Measurements from ENCODE around the gene IL23R. TPM values are rescaled to one million over a fixed set of nuclear protein-coding genes. Genes with fewer than 3 reads are reported as not detected.

IL23R gene
- total RNA-seq, 1 experiment from 2014 or later, result not detected

- H4K8ac ChIP-seq (replicated peaks; ENCODE audit: insufficient read length, low read depth, low read length), result no peak overlapping the region
- no peaks in the 10 kb centered on the region for H4K20me1 ChIP-seq (ENCODE audit: control insufficient read depth, insufficient read depth, insufficient read length)
- H2BK15ac ChIP-seq (ENCODE audit: low read depth, low read length), result no peak overlapping the region
- no peak overlapping the region for H3K4me3 Mint-ChIP-seq
- no peak overlapping the region for H2AFZ ChIP-seq (ENCODE audit: low read length)
- H2BK20ac ChIP-seq (ENCODE audit: low read depth, low read length, poor library complexity, severe bottlenecking), result no peak overlapping the region
- no peaks in the 10 kb centered on the region for H3K9me3 ChIP-seq (ENCODE audit: control insufficient read depth, low read depth, low read length)
- peaks cover 20 to 23% of the 10 kb centered on the region in 2 experiments for H3K9me3 Mint-ChIP-seq
- no peak overlapping the region for H4K91ac ChIP-seq (ENCODE audit: insufficient read length, low read depth, low read length)
- H4K5ac ChIP-seq (ENCODE audit: insufficient read length, low read depth, low read length), result no peak overlapping the region
- H3K23me2 ChIP-seq (ENCODE audit: insufficient read length, low read depth, low read length, poor library complexity, severe bottlenecking), result no peaks in the 10 kb centered on the region
- H3K27ac Mint-ChIP-seq, result peak overlapping the region in 1 of 3 experiments; percentile 45; a peak in 3 of 7 replicates
- TF ChIP-seq CTCF (conservative IDR thresholded peaks at IDR 0.05), result no peak
- H3K23ac ChIP-seq (ENCODE audit: insufficient read length, low read depth, low read length), result no peak overlapping the region
- H3K14ac ChIP-seq (ENCODE audit: insufficient read depth, low read length), result no peak overlapping the region
- no peak overlapping the region for H2BK12ac ChIP-seq (ENCODE audit: insufficient read length, low read depth, low read length)
- H3K18ac ChIP-seq (ENCODE audit: insufficient read length, low read depth, low read length), result no peak overlapping the region
- H3T11ph ChIP-seq (ENCODE audit: low read length), result no peak overlapping the region
- no peak overlapping the region for H2AK5ac ChIP-seq (ENCODE audit: insufficient read length, low read length)
- no peak overlapping the region for H3K9ac ChIP-seq (ENCODE audit: extremely low read depth, insufficient read length, low read length)
- H3K4me2 ChIP-seq (ENCODE audit: insufficient read depth, insufficient read length, low read length), result no peak overlapping the region
- peaks cover 5% of the 10 kb centered on the region for H3K4me1 ChIP-seq (ENCODE audit: insufficient read depth, low read length)
- no peak for DNase-seq
- H3K79me2 ChIP-seq (ENCODE audit: insufficient read depth, low read length), result no peaks in the 10 kb centered on the region
- no peaks in the 10 kb centered on the region for H3K79me1 ChIP-seq (ENCODE audit: insufficient read depth, low read depth, low read length, poor library complexity, severe bottlenecking)
- no peak overlapping the region for H3K4ac ChIP-seq (ENCODE audit: low read depth, low read length)
- H3K27me3 ChIP-seq (ENCODE audit: insufficient read depth, low read length), result no peaks in the 10 kb centered on the region
- H2BK5ac ChIP-seq (ENCODE audit: insufficient read length, low read length), result no peak overlapping the region
- no peaks in the 10 kb centered on the region for H3K27me3 Mint-ChIP-seq (ENCODE audit: low read depth)
- H3K56ac ChIP-seq (ENCODE audit: insufficient read length, low read depth, low read length), result no peak overlapping the region
- no peak overlapping the region for H3K27ac ChIP-seq (ENCODE audit: insufficient read length, low read depth, low read length)
- H3K36me3 Mint-ChIP-seq (ENCODE audit: insufficient read depth in 1 of 3, low read depth in 3 of 3), result peaks cover 3 to 22% (median 15%) of the 10 kb centered on the region in 3 experiments; a peak in 5 of 7 replicates
- no CpG with 5 or more reads among the region's 2 CpGs for WGBS (ENCODE audit: extremely low coverage, insufficient read length, low lambda C conversion rate)
- peaks cover 32 to 46% of the 10 kb centered on the region in 2 experiments for H3K4me1 Mint-ChIP-seq
- H2BK120ac ChIP-seq (ENCODE audit: low read depth, low read length, poor library complexity, severe bottlenecking), result no peak overlapping the region
These were observed 90.3 kb downstream of the IL23R start for GRCh38 chr1:67256291-67257172.

Data from H9 (cell line).